GM12801 (cell line): Measurements from ENCODE around the gene HYLS1.

Experiments used
- TF ChIP-seq, protein P1 (sequence below): IDR thresholded peaks from one replicate; pipeline ENCODE4 v1.5.1; 2011; ENCODE audit warnings: control low read depth; ENCODE audit not compliant: insufficient read length; ENCODE audit errors: extremely low read depth

The HYLS1 gene

DNA sequence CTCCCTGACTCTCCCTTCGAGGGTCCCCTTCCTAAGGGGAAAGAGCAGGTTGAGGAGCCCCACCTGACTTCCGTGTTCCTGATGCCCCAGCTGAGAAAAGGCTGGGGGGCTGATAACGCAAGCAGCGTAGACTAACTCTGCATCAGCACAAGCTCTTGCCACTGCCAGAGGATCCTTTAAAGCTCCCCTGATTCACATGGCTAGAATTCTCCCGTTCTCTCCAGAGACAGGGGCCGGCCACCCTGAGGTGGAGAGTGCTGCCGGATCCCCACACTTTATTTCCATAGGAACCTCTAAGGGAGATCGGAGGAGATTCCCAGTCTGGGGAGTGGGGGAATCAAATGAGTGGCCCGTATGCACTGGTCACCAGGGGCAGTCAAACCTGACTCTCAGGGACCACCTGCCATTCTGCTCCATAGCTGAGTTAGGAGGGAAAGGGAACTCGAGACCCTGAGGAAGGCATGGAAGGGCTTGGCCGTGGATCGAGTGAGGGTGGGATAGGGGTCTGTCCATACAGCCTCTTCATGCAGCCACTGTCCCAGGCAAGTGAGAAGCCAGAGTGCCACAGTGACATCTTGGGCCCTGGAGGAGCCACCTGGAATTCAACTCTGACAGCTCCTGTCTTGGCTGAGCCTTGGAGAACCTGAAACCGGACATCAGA is 57.0 kb downstream of the HYLS1 start:
- TF ChIP-seq, protein P1, sequence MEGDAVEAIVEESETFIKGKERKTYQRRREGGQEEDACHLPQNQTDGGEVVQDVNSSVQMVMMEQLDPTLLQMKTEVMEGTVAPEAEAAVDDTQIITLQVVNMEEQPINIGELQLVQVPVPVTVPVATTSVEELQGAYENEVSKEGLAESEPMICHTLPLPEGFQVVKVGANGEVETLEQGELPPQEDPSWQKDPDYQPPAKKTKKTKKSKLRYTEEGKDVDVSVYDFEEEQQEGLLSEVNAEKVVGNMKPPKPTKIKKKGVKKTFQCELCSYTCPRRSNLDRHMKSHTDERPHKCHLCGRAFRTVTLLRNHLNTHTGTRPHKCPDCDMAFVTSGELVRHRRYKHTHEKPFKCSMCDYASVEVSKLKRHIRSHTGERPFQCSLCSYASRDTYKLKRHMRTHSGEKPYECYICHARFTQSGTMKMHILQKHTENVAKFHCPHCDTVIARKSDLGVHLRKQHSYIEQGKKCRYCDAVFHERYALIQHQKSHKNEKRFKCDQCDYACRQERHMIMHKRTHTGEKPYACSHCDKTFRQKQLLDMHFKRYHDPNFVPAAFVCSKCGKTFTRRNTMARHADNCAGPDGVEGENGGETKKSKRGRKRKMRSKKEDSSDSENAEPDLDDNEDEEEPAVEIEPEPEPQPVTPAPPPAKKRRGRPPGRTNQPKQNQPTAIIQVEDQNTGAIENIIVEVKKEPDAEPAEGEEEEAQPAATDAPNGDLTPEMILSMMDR = no peak

DNA sequence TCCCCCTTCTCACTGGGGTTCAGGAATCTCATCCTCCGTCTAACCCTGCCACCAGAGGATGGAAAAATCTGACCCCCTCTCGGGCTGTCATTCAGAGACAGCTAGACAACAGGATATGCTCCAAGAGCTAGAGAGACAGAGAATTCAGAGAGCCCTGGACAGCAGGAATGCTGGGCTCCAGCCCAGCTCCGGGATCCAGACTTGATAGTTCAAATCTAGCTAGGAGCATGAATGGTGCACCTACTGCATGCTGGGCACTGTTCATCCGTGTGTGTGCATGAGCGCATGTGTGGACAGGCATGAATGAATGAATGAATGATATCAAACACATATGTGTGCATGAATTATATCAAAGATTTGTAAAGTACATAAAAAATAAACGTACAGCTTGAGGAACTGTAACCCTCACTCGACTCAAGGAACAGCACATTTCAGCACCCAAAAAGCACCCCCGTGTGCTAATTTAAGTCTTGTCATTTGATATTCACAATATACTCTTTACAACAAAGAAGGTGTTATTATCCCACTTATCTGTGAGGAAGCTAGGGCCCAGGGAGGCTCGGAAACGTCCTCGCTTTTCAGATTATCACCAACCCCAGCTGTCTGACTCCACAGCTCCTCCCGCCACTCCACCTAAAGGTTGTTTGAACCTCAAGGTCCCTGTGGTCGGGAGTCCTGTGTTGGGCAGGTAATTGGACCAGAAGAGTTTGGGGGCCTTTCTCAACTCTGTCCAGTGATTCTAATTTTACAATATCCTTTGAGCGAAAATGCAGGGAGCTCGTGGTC is 57.7 kb downstream of the HYLS1 start:
- TF ChIP-seq, protein P1 = no peak

DNA sequence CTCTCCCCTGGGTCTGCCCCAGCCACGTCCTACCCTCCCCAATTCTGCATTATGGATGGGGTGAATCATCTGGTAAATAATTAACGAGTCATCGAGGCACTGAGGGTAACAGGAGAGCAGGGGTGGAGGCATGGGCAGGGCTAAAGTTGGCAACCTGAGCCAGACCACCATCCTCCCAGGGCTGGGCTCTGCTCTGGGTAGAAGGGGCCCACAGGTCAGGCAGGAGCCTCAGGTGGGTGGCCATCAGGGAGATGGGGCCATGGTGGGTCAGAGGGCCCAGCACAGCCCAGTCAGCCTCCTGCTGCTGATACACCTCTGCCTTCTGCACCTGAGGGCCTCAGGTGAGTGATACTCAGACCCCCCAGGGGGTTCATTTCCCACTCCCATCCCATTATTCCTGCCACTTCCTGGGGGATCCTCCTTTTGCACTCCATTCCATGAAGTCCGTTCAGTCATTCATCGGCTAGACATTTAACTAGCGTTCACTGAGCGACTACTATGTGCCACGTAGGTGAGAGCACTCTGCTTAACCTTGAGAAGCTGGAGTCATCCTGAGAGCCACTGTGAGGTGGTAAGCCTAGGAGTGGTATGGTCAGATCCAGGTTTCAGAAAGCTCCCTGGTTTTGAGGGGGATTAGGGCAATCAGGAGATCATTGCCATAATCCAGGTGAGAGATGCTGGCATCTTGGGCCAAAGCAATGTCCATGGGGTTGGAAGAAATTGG is 58.5 kb downstream of the HYLS1 start, which contains the start of gene VSIG10L2:
Gene VSIG10L2 (plus strand): TSS at position 248 of the 724 bp plus-strand sequence. CDS start 12 bp downstream, at position 260.
- TF ChIP-seq, protein P1 = no peak

DNA sequence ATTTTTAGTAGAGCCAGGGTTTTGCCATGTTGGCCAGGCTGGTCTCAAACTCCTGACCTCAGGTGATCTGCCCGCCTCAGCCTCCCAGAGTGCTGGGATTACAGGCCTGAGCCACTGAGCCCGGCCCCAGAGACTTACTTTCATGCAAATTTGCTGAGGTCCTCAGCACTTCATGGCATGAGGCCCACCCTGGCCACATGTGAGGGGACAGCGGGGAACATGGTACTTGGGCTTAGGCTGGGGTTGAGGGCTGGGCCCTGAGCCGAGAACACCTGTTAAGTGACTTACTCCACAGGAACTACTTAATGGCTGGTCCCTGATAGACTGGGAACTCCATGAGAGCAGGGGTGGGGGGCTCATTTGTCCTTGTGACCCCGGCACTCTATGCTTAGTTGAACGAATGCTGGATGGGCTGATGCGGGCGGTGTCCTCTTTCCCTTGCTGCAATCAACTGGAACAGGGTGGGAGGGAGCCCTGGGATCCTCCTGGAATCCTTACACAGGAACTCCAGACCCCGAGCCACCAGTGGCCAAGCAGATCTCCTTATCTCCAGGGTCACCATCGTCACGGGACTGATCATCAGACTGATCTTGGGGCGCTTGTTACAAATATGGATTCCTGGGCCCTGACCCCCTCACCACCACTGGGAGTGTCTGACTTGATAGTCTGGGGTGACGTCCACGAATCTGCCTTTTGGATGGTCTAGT is 59.4 kb downstream of the HYLS1 start:
- TF ChIP-seq, protein P1 = no peak

DNA sequence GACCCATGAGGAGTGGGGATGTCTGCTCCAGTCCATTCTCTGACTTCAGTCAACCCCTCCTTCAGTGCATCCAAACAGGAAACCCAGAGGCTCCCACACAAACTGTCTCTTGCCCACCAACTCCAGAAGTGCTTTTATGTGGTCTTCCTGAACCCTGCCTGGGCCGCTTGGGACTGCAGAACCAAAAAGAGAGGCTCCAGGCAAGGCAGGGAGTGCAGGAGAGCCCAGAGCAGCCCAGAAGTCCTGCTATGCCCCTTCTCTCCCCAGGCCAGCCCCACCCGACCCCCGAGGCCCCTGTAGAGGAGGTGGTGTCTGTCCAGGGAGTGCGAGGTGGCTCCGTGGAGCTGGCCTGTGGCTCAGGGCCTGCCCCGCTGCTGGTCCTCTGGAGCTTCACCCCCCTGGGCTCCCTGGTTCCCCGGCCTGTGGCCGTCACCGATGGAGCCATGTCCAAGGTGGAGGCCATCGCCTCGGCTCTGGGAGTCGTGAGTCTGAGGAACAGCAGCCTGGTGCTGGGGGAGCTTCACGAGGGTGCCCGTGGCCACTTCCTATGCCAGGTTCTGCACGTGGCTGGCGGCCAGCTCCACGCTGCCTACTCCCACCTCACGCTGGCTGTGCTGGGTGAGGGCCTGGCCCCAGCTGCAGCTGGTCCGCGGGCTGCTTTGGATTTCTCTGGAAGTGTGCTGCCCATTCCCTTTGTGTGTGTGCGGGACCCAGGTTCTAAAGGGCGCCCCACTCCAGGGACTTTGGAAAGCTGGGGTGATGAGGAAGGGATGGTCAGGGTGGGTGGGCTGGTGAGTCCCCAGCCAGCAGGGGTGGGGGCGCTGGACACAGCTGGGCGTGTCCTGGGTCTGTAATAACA is 60.2 kb downstream of the HYLS1 start:
- TF ChIP-seq, protein P1 = no peak

DNA sequence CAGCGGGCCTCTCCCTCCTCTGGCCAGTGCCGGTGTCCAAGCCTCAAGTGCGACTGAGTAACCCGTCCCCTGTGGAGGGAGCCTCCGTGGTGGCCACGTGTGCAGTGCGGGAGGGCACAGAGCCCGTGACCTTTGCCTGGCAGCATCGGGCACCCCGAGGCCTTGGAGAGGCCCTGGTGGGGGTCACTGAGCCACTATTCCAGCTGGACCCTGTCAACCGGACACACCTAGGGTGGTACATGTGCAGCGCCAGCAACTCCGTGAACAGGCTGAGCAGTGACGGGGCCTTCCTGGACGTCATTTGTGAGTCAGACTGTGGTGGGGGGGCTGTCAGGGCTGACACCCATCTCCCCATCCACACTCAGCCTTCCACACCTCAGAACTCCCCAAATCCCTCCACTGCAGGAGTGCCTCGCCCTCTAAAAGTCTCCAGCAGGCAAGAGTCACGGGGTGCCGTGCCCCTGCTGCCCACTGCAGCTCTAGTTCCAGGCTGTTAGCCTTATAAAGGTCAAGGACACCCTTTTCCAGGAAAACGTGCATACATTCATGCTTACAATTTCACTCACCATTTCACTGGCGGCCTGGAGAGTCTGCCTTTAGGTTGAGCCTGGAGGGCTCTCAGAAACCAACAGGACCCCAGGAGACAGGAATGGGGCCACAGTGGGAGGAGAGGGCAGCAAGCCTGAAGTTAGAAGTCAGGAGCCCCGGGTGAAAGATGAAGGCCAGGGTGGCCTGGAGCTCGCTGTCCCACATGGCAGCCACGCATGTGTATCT is 61.0 kb downstream of the HYLS1 start:
- TF ChIP-seq, protein P1 = no peak
